K562 (cell line): ENCODE data around the gene KLHL29. TPM values are rescaled to one million over a fixed set of nuclear protein-coding genes. Genes with fewer than 3 reads are reported as not detected.

Source experiments
- ATAC-seq: fragments of 200-7000 bp; cut with Tn5 transposase; 3 replicates; pipeline ENCODE4 v1.9.1; 2020; ENCODE audit warnings: moderate library complexity
- BruUV-seq: library from RNA; stranded (reverse); fragments of 400-500 nt; replicated peaks from 2 replicates; lab custom pipeline; 2021; lab: Mats Ljungman, UMichigan
- CTCF ChIA-PET: fragments of 300-600 bp; formaldehyde crosslinking; extraction: SDS; loops from one replicate; lab custom pipeline; 2021; ENCODE audit warnings: low intra/inter-chr PET ratio; lab: Yijun Ruan, JAX
- POLR2A ChIA-PET: fragments of 300-600, 350-650 bp; sonication (Branson Sonifier 250); formaldehyde crosslinking; extraction: SDS; loops from one replicate; lab custom pipeline; 2021; ENCODE audit warnings: antibody characterized with exemption, inconsistent platforms; lab: Yijun Ruan, JAX
- DNase-seq, 4 experiments: peaks; one replicate each; pipeline versions ENCODE4 v3.0.0 to v3.0.0-alpha.2; 2011 to 2018; ENCODE audit warnings: low spot score in 3 of 4, mixed read lengths in 3 of 4; ENCODE audit errors: extremely low read depth in 1 of 4
- FAIRE-seq: peaks from 2 replicates; lab custom pipeline; 2011; peaks lifted over from hg19 to GRCh38; lab: Jason Lieb, UNC
- H2AFZ ChIP-seq: 2 replicates; pipeline ENCODE4 v1.6.0; 2011; ENCODE audit warnings: low read depth, low read length, control low read depth, inconsistent platforms
- H3K27ac ChIP-seq: fragments of 200-600 bp; 3 replicates; pipeline ENCODE4 v1.8.0; 2011; ENCODE audit warnings: low read depth, mild to moderate bottlenecking, control low read depth, inconsistent platforms, low read length, moderate library complexity, mixed read lengths; ENCODE audit errors: extremely low read depth
- H3K27me3 ChIP-seq, 2 experiments: fragments of 300-600 bp in 1 of 2; 2 replicates in 1 of 2; 3 replicates in 1 of 2; pipeline versions ENCODE4 v1.6.0 to v1.8.0; 2011; ENCODE audit warnings: inconsistent platforms in 2 of 2, low read length in 2 of 2, mild to moderate bottlenecking in 1 of 2, mixed read lengths in 1 of 2, moderate library complexity in 1 of 2; ENCODE audit not compliant: control insufficient read depth in 2 of 2, insufficient read depth in 2 of 2
- H3K36me3 ChIP-seq: fragments of 300-600 bp; 3 replicates; pipeline ENCODE4 v1.8.0; 2011; ENCODE audit warnings: mild to moderate bottlenecking, low read length, inconsistent platforms; ENCODE audit not compliant: control insufficient read depth, insufficient read depth
- H3K4me1 ChIP-seq, 2 experiments: fragments of 200-600 bp in 1 of 2; replicated peaks in 1 of 2; 2 replicates in 1 of 2; 3 replicates in 1 of 2; pipeline versions ENCODE4 v1.5.1 to v1.8.0; 2011; ENCODE audit warnings: inconsistent platforms in 2 of 2, low read length in 2 of 2, mild to moderate bottlenecking in 1 of 2, mixed read lengths in 1 of 2, moderate library complexity in 1 of 2; ENCODE audit not compliant: control insufficient read depth in 2 of 2, insufficient read depth in 2 of 2
- H3K4me2 ChIP-seq: 2 replicates; pipeline ENCODE4 v1.6.1; 2011; ENCODE audit warnings: low read length, control low read depth, inconsistent platforms, mixed read lengths; ENCODE audit not compliant: insufficient read depth
- H3K4me3 ChIP-seq: fragments of 200-600 bp; sonication (generic), shearing (Covaris generic); 2 replicates; pipeline ENCODE4 v1.5.1; 2016; ENCODE audit warnings: control low read depth, inconsistent platforms
- H3K79me2 ChIP-seq: fragments of 200-600 bp; 3 replicates; pipeline ENCODE4 v1.8.0; 2011; ENCODE audit warnings: low read length, inconsistent platforms; ENCODE audit not compliant: control insufficient read depth, insufficient read depth
- H3K9ac ChIP-seq, 2 experiments: 2 replicates each; pipeline versions ENCODE4 v1.6.0 to v1.6.1; 2011; ENCODE audit warnings: low read depth in 2 of 2, low read length in 2 of 2, control low read depth in 1 of 2, inconsistent platforms in 1 of 2, mild to moderate bottlenecking in 1 of 2, mixed read lengths in 1 of 2; ENCODE audit not compliant: insufficient read depth in 1 of 2
- H3K9me1 ChIP-seq: one replicate; pipeline ENCODE4 v1.6.0; 2011; ENCODE audit warnings: inconsistent platforms, mild to moderate bottlenecking, low read length, moderate library complexity; ENCODE audit not compliant: control insufficient read depth, insufficient read depth
- H3K9me3 ChIP-seq: replicated peaks from 2 replicates; pipeline ENCODE4 v1.5.1; 2011; ENCODE audit warnings: low read depth, low read length, inconsistent platforms; ENCODE audit not compliant: control insufficient read depth, insufficient read depth
- H4K20me1 ChIP-seq: replicated peaks from 2 replicates; pipeline ENCODE4 v1.6.1; 2011; ENCODE audit warnings: low read length, inconsistent platforms, mixed read lengths; ENCODE audit not compliant: control insufficient read depth, insufficient read depth
- CBX3 ChIP-seq, 2 experiments: IDR thresholded peaks; 1 replicate in 1 of 2; 2 replicates in 1 of 2; pipeline ENCODE4 v1.6.1; 2012; ENCODE audit warnings: inconsistent platforms in 2 of 2, low read length in 2 of 2, borderline replicate concordance in 1 of 2, control low read depth in 1 of 2
- FOXA1 ChIP-seq: fragments of 450-650 bp; IDR thresholded peaks from 2 replicates; pipeline ENCODE4 v1.6.1; 2016; ENCODE audit warnings: mild to moderate bottlenecking, borderline replicate concordance
- GABPA ChIP-seq: fragments of 200-800 bp; sonication (Bioruptor generic); conservative IDR thresholded peaks from 2 replicates; pipeline ENCODE4 v1.6.1; 2016; ENCODE audit warnings: low read depth, missing genetic modification characterization, missing compliant biosample characterization
- MITF ChIP-seq: IDR thresholded peaks from 2 replicates; pipeline ENCODE4 v1.6.1; 2014; ENCODE audit warnings: antibody characterized with exemption
- PHB2 ChIP-seq: fragments of 450-650 bp; IDR thresholded peaks from 2 replicates; pipeline ENCODE4 v1.6.1; 2017; ENCODE audit warnings: low read depth
- PML ChIP-seq: IDR thresholded peaks from 2 replicates; pipeline ENCODE4 v1.6.1; 2012; ENCODE audit warnings: low read length, inconsistent platforms
- RAD51 ChIP-seq: fragments of 450-650 bp; IDR thresholded peaks from 2 replicates; pipeline ENCODE4 v1.7.1; 2016; ENCODE audit warnings: low read depth, mild to moderate bottlenecking, borderline replicate concordance
- RCOR1 ChIP-seq, 2 experiments: IDR thresholded peaks; 2 replicates each; pipeline ENCODE4 v1.6.1; 2012; ENCODE audit warnings: low read depth in 2 of 2, low read length in 2 of 2, borderline replicate concordance in 1 of 2, improper control_type of control experiment in 1 of 2
- SETDB1 ChIP-seq: IDR thresholded peaks from one replicate; pipeline ENCODE4 v1.6.1; 2012; ENCODE audit warnings: low read length, control low read depth, inconsistent platforms
- SMARCB1 ChIP-seq: IDR thresholded peaks from 2 replicates; pipeline ENCODE4 v1.6.1; 2011; ENCODE audit warnings: improper control_type of control experiment, low read depth; ENCODE audit not compliant: insufficient read length
- ZNF134 ChIP-seq: fragments of 250-450 bp; sonication (Bioruptor Pico); conservative IDR thresholded peaks from 2 replicates; pipeline ENCODE4 v1.4.0; 2020
- ZNF282 ChIP-seq: sonication (generic); formaldehyde crosslinking; IDR thresholded peaks from 2 replicates; pipeline ENCODE4 v1.8.1; 2023; ENCODE audit warnings: missing genetic modification reagents
- ZNF311 ChIP-seq: fragments of 250-450 bp; sonication (Bioruptor Pico); IDR thresholded peaks from 2 replicates; pipeline ENCODE4 v1.4.0; 2020; ENCODE audit warnings: mild to moderate bottlenecking, moderate library complexity
- WGBS: fragments of 100-300 bp; shearing (Covaris generic); methylation state at CpG from one replicate; pipeline ENCODE4 v1.1.6; 2016; ENCODE audit warnings: low coverage, mixed read lengths; ENCODE audit not compliant: insufficient coverage; ENCODE audit errors: missing lambda C conversion rate; 5-methylcytosine and 5-hydroxymethylcytosine counted together
- in situ Hi-C: fragments of 300-500 bp; cut with MboI; formaldehyde crosslinking; loops from 4 replicates; pipeline ENCODE4 v1.15.0; 2018; ENCODE audit warnings: inconsistent platforms, mixed read lengths
- intact Hi-C: fragments of 100-400 bp; cut with micrococcal nuclease; formaldehyde crosslinking; loops from 2 replicates; pipeline ENCODE4 v1.14.2; 2022
- polyA plus RNA-seq, 8 experiments: library from polyadenylated mRNA; depleted of rRNA in 4 of 8; stranded (reverse) in 5 of 8; unstranded in 3 of 8; fragments of >200 nt; fragmentation: Nextera tagmentation in 2 of 8; fragmentation: Illumina TruSeq in 1 of 8; extraction: Ambion mirVana in 2 of 8; extraction: Trizol in 1 of 8; gene quantifications; 2 replicates each; pipeline versions ENCODE4 v1.2.1 to v1.2.3, GENCODE V29; 2011 to 2014; ENCODE audit warnings: inconsistent platforms in 1 of 8, missing spikeins in 1 of 8
- total RNA-seq, 7 experiments: library from RNA; depleted of rRNA in 6 of 7; stranded (reverse); fragments of >200 nt in 6 of 7; fragmentation: Illumina TruSeq in 2 of 7; extraction: Trizol in 2 of 7; gene quantifications; 2 replicates each; pipeline versions ENCODE4 v1.2.1 to v1.2.3, GENCODE V29; 2011 to 2021; ENCODE audit warnings: low replicate concordance in 1 of 7
- TF ChIP-seq, protein P1 (sequence below): fragments of 150-350 bp; conservative IDR thresholded peaks from 2 replicates; pipeline ENCODE4 v1.6.1; 2014; ENCODE audit warnings: low read length

Gene KLHL29
- total and polyA plus RNA-seq, 9 of the 15 experiments (the other 6 are each of a cell fraction or from before 2014, with no cell fraction given) = 0.03 to 0.31 (median 0.08) TPM; not detected in 1

- H3K4me1 ChIP-seq = no peaks in the 10 kb centered on the region
- no peak overlapping the region for H3K27ac ChIP-seq
- CTCF ChIA-PET = no interaction called here
- DNase-seq (no peak), ATAC-seq (no peak), FAIRE-seq (no peak)
- 6% methylated on average over 2 of the region's 2 CpGs for WGBS
- no peaks in the 10 kb centered on the region for H3K36me3 ChIP-seq
- in situ Hi-C loops = no loop called here
- H3K4me3 ChIP-seq = no peak overlapping the region
- H3K9ac ChIP-seq = no peak overlapping the region
- H3K27me3 ChIP-seq = peaks cover 26 to 75% of the 10 kb centered on the region in 2 experiments
- TF ChIP-seq GABPA (tag) = no peak
- no peak for TF ChIP-seq SETDB1
- TF ChIP-seq, protein P1, sequence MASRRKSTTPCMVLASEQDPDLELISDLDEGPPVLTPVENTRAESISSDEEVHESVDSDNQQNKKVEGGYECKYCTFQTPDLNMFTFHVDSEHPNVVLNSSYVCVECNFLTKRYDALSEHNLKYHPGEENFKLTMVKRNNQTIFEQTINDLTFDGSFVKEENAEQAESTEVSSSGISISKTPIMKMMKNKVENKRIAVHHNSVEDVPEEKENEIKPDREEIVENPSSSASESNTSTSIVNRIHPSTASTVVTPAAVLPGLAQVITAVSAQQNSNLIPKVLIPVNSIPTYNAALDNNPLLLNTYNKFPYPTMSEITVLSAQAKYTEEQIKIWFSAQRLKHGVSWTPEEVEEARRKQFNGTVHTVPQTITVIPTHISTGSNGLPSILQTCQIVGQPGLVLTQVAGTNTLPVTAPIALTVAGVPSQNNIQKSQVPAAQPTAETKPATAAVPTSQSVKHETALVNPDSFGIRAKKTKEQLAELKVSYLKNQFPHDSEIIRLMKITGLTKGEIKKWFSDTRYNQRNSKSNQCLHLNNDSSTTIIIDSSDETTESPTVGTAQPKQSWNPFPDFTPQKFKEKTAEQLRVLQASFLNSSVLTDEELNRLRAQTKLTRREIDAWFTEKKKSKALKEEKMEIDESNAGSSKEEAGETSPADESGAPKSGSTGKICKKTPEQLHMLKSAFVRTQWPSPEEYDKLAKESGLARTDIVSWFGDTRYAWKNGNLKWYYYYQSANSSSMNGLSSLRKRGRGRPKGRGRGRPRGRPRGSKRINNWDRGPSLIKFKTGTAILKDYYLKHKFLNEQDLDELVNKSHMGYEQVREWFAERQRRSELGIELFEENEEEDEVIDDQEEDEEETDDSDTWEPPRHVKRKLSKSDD = no peak
- no peak for TF ChIP-seq PHB2
- TF ChIP-seq CBX3 (IDR thresholded peaks at IDR 0.05; ENCODE audit: borderline replicate concordance in 1 of 2, low read length in 2 of 2) = no peak
- TF ChIP-seq ZNF282 = no peak
- TF ChIP-seq SMARCB1 = no peak
- TF ChIP-seq RAD51 = no peak
- TF ChIP-seq MITF = no peak
- no peak for TF ChIP-seq ZNF311 (CRISPR knock-in tag)
- TF ChIP-seq ZNF134 (CRISPR knock-in tag) = no peak
- TF ChIP-seq RCOR1 (IDR thresholded peaks at IDR 0.05; ENCODE audit: borderline replicate concordance in 1 of 2, low read depth in 2 of 2, low read length in 2 of 2) = no peak
- TF ChIP-seq PML = no peak
- no peak for TF ChIP-seq FOXA1
- no peak overlapping the region for H3K4me2 ChIP-seq
- H4K20me1 ChIP-seq = no peaks in the 10 kb centered on the region
- H3K9me3 ChIP-seq = no peaks in the 10 kb centered on the region
- H3K79me2 ChIP-seq = no peaks in the 10 kb centered on the region
- no peak overlapping the region for H2AFZ ChIP-seq
- no TSS peak for BruUV-seq
- intact Hi-C loops = no loop called here
- POLR2A ChIA-PET = no interaction called here
- H3K9me1 ChIP-seq = no peaks in the 10 kb centered on the region
Measured at GRCh38 chr2:23430263-23430662, 45.3 kb downstream of the KLHL29 start.
